Right kidney (tissue), 1 donor: ENCODE measurements around the gene CHST14.
A peak's percentile ranks its signal among the peaks of the same experiment; 100 is the strongest.

ENCODE experiments used
- DNase-seq: peaks from one replicate; pipeline ENCODE4 v3.0.0-alpha.2; 2016

CHST14 gene

DNA sequence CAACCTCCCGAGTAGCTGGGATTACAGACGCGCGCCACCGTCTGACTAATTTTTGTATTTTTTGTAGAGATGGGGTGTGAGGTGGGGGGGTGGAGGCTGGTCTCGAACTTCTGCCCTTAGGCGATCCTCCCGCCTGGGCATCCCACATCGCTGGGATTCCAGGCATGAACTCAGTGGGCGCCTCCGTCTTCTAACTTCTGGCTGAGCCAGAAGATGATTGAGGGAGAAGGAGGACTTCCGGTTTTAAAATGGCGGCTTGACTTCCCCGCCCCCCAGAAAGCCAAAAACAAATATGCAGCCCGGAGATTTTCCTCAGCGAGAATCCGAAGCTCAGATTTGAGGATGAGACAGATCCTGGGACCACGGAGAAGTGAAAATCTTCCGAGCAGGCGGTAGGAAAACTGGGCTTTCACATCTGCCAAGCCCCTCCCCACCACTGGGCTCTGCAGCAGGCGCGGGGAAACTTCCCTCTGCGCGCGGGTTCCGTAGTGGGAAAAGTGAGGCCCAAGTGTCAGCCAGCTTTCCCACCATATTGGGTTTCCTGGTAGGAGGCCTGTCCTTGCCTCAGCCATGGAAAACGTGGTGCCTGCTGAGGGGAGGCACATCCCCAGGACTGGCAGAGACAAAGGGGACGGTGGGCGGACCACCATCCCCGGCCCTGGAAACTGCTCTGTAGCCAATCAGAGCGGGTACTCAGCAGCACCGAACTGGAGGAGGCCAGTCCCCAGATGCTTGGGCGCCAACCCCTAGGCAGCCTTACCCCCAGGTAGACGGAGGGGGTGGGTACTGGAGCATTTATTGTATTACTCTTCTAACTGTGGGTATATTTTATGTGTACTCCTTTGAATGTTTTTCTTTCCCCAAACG, 17.3 kb downstream of the CHST14 start:
- no peak for DNase-seq

DNA sequence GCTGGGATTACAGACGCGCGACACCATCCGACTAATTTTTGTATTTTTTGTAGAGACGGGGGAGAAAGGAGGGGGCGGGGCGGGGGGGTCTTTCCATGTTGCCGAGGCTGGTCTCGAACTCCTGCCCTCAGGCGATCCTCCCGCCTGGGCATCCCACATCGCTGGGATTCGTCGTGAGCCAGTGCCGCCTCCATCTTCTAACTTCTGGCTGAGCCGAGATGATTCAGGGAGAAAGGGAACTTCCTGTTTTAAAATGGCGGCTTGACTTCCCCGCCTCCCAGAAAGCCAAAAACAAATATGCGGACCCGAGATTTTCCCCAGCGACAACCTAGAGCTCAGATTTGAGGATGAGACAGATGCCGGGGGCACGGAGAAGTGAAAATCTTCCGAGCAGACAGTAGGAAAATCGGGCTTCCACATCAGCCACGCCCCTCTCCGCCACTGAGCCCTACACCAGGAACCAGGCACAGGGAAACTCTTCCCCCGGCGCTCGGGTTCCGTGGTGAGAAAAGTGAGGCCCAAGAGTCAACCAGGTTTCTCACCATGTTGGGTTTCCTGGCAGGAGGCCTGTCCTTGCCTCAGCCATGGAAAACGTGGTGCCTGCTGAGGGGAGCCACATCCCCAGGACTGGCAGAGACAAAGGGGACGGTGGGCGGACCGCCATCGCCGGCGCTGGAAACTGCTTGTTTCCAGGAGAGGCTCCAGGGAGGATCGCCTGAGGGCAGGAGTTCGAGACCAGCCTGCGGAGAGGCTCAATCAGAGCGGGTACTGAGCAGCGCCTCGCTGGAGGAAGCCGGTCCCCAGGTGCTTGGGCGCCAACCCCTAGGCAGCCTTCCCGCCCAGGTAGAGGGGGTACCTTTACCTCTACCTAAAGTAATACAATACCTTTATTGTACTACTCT, 18.7 kb downstream of the CHST14 start:
- DNase-seq: no peak

DNA sequence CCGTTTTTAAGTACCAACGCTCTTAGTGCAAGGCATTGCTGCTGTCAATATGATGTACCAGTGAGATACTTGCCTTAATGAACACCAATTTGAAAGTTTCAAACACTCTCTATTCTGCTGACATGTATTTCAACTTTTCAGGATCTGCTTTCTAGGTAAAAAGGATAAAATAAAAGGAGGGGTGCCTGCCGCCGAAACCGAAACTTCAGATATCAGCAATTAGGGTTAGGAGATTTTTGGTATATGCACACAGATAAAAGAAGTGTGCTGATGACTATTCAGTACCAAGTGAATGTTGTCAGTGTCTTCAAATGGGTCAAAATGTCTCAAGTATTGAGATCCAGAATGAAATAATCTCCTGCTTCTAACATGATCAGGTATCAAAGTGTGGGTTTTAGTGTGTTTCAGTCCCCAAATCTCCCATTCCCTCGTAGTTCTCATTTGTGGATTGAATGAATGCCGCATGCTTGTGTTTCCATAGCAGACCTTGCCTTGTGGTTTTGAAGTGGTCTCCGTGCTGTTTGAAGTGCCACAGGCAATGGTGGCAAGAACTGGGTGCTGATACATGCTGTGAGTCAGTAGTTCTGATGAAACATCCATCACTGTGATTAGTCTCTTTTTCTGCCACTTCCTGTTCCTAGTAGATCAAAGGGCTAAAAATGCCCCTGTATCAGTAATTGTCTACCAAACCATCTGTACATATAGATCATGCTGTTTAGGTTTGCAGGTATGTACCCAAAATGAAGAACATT, 22.5 kb downstream of the CHST14 start:
- no peak for DNase-seq

DNA sequence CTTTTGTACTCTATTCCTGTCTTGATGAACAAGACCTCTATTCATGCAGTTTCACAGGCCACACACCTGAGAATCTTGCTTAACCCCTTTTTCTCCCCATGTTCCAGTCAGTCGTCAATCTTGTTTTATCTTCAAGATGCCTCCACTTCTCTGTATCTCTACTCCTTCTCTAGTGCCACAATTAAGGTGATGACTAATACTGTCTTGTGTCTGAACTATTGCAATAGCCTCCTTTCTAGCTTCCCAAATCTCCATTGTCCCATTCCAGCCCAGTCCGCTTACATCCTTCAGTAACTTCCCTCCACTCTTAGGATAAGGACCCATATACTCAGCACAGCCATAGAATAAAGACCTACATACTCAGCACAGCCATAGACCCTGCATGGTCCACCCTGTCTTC, 24.7 kb downstream of the CHST14 start:
- DNase-seq: no peak

DNA sequence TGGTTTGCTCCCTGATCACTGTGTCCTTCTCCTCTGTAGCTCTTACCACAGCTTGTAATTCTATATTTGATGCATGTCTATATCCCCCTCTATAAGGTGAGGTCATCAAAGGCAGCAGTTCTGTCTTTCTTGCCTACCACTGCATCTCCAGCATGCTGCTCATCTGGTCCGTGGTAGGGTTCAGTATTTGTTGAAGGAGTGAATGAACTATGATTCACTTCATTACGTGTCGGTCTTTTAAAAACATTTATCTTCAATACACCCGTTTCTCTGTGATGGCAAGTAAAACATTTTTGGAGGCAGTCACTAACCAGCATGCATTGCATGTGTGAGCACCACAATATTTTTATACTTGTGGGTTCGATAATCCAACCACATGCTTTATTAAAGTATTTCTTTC, 27.6 kb downstream of the CHST14 start:
- DNase-seq: no peak

DNA sequence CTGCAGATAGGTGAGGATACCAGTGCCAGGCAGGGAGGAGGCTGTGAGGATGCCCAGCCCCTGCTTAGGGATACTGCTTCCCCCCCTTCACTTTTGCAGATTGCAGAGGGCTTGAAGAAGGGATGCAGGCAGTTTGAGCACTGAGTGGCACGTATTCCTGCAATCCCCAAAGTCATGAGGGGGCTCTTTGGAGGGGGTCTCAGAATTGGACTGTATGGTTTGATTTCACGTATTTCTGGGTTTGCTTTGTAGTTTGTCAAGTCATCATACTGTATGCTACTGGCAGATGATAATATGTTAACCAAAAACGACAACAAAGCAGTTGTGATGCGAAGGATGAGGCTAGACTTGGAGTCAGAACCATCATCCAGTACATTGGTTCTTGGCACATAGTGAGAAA, 28.1 kb downstream of the CHST14 start:
- no peak for DNase-seq

DNA sequence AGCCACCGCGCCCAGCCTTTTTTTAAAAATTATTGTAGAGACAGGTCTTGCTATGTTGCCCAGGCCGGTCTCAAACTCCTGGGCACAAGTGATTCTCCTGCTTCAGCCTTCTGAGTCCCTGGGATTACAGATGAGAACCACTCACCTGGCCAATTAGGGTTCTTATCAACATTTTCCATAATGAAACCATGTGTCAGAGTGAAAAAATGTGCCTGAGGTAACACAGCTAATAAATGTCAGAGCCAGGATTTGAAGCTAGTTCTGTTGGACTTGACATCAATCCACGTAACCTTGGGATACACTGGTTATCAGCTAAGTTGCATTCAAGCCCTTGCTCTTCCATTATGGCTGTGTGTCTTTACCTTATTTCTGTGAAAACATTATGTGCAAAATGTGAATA, 29.1 kb downstream of the CHST14 start:
- no peak for DNase-seq

DNA sequence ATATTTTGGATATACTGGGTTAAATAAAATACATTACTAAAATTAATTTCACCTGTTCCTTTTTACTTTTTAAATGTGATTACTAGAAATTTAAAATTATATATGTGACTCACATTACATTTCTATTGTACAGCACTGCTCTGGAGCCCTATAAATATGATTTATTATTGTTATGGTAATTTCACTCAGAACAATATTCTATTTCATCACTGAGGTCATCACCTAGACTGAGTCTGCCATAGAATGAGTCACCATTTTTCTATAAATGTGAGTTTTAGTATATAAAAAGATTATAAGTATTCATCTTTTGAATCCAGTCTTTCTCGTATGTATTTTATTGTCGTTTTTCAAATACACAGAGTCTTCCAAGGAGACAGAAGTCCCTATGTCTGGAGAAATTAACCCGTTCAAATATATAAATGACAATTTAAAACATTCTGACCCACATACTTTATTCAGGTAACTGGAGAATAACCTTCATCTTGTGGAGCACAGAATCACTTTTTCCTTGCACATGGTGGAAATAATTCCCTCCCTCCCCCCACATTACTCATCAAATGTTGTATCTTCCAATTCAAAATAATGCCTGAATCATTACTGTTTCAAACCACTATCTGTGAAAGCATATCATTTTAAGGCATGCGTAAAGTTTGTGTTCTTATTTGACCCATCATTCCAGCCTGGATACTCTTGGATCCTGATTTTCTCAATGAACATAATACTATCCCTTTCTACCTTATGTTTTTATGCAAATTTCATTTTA, 30.0 kb downstream of the CHST14 start:
- no peak for DNase-seq

DNA sequence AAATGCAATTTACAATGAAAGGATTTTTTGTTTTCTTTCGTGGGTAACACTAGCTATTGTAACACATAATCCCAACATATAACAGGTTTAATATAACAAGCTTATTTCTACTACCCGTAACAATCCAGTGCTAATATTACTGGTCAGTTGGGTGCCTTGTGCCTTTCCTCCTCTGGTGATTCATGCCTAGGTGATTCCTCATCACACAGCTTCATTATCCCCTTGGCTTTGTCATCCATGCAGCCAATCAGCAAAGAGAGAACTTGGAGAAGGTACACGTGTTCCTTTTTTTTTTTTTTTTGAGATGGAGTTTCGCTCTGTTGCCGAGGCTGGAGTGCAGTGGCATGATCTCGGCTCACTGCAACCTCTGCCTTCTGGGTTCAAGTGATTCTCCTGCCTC, 30.7 kb downstream of the CHST14 start:
- DNase-seq: no peak

DNA sequence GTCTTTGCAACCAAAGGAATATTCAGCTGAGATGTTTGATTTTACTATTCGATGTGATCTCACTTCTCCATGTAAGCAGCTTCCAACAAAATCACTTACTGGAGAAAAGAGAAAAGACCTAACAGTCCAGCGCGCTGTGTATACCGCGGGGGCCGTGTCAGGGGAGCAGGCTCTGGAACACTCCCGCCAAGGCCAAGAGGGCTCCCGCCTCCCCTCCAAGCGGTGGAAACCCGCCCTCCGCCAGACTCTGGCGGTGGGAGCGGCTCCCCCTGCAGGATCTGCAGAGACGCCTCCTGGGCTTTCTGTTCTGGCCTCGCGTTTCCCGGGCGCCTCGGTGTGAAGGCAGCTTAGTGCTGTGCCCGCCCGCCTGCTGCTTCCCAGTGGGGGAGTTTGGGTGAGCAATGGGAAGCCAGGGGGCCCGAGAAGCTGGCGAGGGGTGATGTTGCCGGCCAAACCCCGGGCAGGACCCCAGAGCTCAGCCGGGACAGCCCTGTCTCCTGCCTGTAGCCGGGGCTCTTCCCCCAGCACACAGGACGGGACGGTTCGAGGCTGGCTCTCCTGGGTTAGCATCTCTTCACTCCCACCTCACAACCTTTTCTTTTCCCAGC, 36.3 kb downstream of the CHST14 start:
- peak; percentile 73 for DNase-seq

DNA sequence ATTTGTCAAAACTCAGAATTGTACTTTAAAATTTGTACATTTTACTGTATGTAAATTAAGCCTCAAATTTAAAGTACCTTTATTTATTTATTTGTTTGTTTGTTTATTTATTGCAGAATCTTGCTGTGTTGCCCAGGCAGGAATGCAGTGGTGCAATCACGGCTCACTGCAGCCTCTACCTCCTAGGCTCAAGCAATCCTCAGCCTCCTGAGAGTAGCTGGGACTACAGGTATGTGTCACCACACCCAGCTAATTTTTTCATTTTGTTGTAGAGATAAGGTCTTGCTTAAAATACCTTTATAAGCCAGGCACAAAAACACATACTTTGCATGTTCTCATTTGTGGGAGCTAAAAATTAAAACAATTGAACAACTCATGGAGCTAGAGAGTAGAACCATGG, 37.4 kb downstream of the CHST14 start:
- no peak for DNase-seq

DNA sequence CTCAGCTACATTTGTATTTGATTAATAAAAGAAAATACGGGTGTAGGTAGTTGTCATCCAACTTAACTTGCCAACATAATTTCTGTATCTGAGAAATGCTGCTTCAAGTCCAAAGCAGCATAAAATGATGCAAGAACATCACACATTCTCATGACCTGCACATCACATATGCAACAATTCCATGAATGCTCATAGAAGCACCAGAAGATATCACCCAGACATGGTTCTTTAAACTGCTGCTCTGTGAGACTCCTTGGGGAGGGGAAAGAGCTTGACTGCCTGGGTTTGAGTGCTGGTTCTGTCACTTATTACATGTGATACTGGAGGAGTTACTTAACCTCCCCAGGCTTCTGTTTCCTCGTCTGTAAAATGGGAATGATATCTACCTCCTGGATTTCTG, 39.4 kb downstream of the CHST14 start:
- no peak for DNase-seq

DNA sequence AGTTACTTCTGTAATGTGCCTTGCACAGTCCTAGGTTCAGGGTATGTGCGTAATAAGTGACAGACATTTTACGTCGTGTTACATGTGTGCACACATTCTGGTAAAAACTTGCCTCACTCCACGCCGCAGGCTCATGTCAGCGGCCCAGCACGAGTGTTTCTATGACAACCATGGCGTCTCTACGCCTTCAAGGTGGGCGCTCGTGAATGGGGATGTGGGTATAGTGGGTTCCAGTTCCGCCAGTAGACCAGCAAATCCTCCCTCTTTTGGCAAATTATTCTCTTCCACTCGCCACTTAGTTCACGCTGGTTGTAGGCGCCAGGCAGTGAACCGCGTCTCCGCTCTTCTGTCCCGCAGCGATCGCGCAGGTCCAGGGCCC, 40.3 kb downstream of the CHST14 start:
- no peak for DNase-seq

DNA sequence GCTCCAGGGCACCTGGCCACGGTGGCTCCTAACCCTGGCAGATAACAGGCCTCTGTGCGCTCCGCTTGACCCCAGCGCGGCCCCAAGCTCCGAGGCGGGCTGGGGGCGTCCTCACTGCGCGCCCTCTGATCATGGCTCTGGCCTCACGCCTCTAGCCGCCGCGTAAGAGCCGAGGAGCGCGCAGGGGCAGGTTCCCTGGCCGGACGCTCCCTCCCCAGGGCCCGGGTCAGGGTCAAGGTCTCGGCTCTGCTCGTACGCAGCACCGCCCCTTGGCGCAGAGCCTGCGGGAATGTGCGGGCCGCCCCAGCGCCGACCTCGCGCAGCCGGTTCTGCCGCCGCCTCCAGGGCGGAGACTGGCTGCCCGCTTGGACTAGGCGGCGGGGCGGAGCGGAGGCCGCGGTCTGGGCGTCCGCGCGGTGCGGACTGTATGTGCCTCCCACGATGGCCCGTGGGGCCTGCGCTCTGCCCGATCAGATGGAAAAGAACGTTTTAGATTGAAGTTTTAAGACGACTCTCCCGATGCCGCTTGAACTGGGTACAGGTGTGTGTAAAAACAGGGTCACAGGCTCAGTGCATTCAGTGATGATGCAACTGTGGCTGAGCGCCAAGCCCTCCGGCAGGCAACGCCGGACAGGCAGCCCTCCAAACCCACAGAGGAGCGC, 40.8 kb downstream of the CHST14 start:
- DNase-seq: peak; percentile 79

DNA sequence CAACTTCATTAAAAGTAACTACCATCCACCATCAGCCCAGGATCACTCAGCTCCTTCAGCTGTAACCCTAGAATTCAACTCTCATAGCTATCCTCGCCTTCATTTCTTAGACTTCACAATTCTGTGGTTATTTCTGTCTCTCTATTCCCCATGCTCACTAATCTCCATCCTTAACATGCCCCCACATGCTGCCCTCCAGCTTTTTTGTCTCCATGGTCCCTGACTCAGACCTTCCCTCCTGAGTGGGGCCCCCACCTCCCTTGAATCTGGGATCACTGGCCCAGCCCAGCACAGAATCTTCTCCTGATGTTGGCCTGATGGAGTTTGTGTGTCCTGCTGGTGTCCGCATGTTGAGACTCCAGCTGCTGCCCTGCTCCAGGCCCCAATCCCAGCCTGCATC, 41.7 kb downstream of the CHST14 start:
- DNase-seq: no peak

DNA sequence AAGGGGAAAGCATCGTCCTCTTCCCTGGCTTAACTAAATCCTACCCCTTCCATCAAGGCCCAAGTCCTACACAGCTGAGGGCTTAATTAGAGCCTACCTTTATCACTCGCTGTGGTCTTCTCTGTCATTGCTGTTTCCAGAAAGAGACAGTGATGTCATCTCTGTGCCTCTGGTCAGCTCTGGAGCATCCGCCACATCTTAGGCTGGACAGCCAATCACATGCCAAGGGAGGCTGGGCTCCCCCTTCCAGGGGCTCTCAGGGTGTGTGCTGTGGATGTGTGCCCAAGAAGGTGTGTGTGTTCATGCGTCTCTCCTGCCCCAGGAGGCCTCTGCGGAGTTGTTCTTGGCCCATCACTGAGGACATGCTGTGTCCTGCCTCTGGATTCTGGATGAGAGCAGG, 42.8 kb downstream of the CHST14 start:
- no peak for DNase-seq

DNA sequence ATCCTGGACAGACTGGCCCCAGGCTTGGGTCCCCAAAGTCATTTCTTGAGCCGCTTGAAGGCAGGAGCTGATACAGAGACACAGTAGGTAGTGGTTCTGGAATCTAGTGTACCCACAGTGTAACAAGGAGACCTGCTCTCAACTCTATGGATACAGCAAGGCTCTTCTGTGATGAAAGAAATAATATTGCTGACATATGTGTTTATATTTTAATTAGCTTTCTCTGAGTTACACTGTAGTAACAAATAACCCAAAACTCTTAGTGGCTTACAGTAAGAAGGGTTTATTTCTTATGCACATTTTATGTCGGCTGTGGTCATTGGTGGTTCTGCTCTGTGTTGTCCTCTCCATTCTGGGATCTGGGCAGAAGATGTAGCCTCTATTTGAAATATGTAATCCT, 45.5 kb downstream of the CHST14 start:
- no peak for DNase-seq
